Activated CD4-positive, alpha-beta T cell treated with anti-CD3 and anti-CD28 coated beads, Interleukin-2, amount 50 U/mL, for 24 hours (primary cell): ENCODE data around the gene KCNF1.

Experiments
- DNase-seq, 2 donors: peaks; one replicate each; pipeline ENCODE4 v3.0.0-alpha.2; 2020; ENCODE audit warnings: low read depth in 1 of 2, low spot score in 1 of 2

The KCNF1 gene

GRCh38 chr2:10911291-10912075, at the start of gene KCNF1:
TSS of gene KCNF1 (plus strand) at chr2:10911934. CDS start at chr2:10912427, 493 bp downstream.
- no peak for DNase-seq

- DNase-seq, result no peak
Measured at GRCh38 chr2:10862330-10862729, 49.4 kb upstream of the KCNF1 start.

- DNase-seq, result no peak
Measured at GRCh38 chr2:10863047-10863446, 48.7 kb upstream of the KCNF1 start.

GRCh38 chr2:10863837-10864236, 47.9 kb upstream of the KCNF1 start:
- DNase-seq, result no peak

- DNase-seq, result no peak
Measured at GRCh38 chr2:10864251-10864650, 47.5 kb upstream of the KCNF1 start.

- no peak for DNase-seq
Measured at GRCh38 chr2:10864861-10865636, 46.7 kb upstream of the KCNF1 start.

- no peak for DNase-seq
Measured at GRCh38 chr2:10865841-10866240, 45.9 kb upstream of the KCNF1 start.

- DNase-seq, result no peak
Measured at GRCh38 chr2:10867692-10868420, 43.9 kb upstream of the KCNF1 start.

- no peak for DNase-seq
Measured at GRCh38 chr2:10868465-10869314, 43.0 kb upstream of the KCNF1 start.

GRCh38 chr2:10871978-10872377, 39.8 kb upstream of the KCNF1 start:
- no peak for DNase-seq

GRCh38 chr2:10873171-10873570, 38.6 kb upstream of the KCNF1 start:
- no peak for DNase-seq

GRCh38 chr2:10873790-10874437, 37.8 kb upstream of the KCNF1 start:
- DNase-seq, result no peak

- DNase-seq, result no peak
Measured at GRCh38 chr2:10875126-10875525, 36.6 kb upstream of the KCNF1 start.

GRCh38 chr2:10876394-10876793, 35.3 kb upstream of the KCNF1 start:
- no peak for DNase-seq

- DNase-seq, result no peak
Measured at GRCh38 chr2:10876963-10877362, 34.8 kb upstream of the KCNF1 start.

GRCh38 chr2:10877651-10878111, 34.1 kb upstream of the KCNF1 start:
- no peak for DNase-seq

- DNase-seq, result no peak
Measured at GRCh38 chr2:10878268-10878915, 33.3 kb upstream of the KCNF1 start.

GRCh38 chr2:10879159-10879558, 32.6 kb upstream of the KCNF1 start:
- no peak for DNase-seq
